ENCODE measurements around the gene DDX49.

The DDX49 gene

DNA sequence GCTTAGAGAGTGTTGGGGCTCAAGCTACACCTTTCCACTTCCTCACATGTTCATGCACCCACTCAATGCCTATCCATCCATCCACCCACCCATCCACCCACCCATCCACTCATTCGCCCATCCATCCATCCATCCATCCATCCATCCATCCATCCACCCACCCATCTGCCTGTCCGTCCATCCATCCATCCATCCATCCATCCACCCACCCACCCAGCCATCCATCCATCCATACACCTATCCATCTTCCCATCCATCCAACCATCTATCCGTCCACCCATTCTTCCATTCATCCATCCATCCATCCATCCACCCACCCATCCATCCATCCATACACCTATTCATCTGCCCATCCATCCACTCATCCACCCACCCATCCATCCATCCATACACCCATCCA, 34.6 kb downstream of the DDX49 start:
- no peak overlapping the region for H3K4me3 ChIP-seq (ENCODE audit: low read depth, low read length)
- TF ChIP-seq, protein P1, sequence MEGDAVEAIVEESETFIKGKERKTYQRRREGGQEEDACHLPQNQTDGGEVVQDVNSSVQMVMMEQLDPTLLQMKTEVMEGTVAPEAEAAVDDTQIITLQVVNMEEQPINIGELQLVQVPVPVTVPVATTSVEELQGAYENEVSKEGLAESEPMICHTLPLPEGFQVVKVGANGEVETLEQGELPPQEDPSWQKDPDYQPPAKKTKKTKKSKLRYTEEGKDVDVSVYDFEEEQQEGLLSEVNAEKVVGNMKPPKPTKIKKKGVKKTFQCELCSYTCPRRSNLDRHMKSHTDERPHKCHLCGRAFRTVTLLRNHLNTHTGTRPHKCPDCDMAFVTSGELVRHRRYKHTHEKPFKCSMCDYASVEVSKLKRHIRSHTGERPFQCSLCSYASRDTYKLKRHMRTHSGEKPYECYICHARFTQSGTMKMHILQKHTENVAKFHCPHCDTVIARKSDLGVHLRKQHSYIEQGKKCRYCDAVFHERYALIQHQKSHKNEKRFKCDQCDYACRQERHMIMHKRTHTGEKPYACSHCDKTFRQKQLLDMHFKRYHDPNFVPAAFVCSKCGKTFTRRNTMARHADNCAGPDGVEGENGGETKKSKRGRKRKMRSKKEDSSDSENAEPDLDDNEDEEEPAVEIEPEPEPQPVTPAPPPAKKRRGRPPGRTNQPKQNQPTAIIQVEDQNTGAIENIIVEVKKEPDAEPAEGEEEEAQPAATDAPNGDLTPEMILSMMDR (conservative IDR thresholded peaks at IDR 0.05; ENCODE audit: low read depth, low read length), result no peak
- no peak for DNase-seq (ENCODE audit: low read depth)

DNA sequence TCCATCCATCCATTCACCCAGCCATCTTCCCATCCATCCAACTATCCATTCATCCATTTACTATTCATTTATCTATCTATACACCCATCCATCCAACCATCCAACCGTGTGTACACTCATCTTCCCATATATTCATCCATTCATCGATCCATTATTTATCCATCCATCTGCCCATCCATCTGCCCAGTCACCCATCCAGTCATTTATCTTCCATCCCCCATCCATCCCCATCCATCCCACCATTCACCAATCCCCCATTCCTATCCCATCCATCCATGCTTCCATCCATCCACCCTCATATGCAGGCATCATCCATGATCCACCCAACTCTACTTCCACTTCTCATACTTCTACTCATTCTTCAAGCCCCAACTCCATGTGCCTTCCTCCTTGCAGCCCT, 35.5 kb downstream of the DDX49 start:
- H3K4me3 ChIP-seq (ENCODE audit: low read depth, low read length), result no peak overlapping the region
- no peak for DNase-seq (ENCODE audit: low read depth)
- TF ChIP-seq, protein P1 (conservative IDR thresholded peaks at IDR 0.05; ENCODE audit: low read depth, low read length), result no peak

DNA sequence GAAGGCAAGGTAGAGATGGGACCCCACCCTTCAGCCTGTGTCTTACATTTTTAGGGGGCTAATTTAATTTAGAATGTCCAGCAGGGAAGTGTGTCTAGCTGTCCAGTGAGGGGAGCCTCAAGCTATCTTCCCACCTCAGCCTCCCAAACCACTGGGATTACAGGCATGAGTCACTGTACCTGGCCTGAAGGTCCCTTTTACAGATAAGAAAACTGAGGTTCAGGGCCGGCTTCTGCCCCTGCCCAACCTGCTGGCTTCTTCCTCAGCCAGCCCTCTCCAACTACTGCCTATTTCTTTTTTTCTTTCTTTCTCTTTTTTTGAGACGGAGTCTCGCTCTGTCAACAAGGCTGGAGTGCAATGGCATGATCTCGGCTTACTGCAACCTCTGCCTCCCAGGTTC, 40.9 kb downstream of the DDX49 start:
- DNase-seq (ENCODE audit: low read depth), result no peak
- TF ChIP-seq, protein P1 (conservative IDR thresholded peaks at IDR 0.05; ENCODE audit: low read depth, low read length), result no peak
- no peak overlapping the region for H3K4me3 ChIP-seq (ENCODE audit: low read depth, low read length)

DNA sequence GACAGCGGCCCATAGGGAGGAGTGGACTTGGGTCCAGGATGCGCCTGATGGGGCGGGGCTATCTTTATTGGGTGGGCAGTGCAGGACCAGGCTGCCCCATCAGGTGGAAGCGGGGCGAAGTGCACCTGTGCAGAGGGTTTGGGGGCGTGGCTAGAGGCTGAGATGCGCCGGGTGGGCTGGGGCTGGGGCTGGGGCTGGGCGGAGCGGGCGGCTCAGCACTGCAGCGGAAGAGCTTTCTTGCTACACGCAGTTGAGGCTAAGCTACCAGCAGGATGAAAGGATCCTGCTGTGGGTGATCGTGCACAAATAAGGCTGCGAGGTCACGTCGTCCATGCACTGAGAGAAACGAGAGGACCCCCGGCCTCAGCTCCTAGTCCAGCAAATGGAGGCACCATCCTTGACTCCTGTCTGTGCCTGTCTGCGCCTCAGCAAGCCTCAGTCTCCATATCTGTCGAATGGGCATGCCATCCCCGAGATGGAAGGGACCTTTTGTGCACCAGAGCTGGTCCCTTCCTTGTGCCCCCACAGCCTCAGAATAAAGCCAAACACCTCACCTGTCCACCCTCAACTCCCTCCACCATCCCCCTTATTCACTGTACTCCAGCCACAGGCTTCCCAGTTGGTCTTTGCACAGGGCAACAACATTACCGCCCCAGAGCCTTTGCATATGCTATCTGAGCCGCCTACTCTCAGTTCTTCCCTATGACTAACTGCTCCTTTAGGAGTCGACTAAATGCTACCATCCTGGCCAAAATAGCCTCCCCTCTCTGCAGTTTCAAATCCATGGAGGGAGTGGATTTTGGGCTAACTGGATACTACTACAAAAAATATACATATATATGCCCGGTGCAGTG, 42.5 kb downstream of the DDX49 start:
- TF ChIP-seq, protein P1 (conservative IDR thresholded peaks at IDR 0.05; ENCODE audit: low read depth, low read length), result no peak
- H3K4me3 ChIP-seq (ENCODE audit: low read depth, low read length), result no peak overlapping the region
- DNase-seq (ENCODE audit: low read depth), result no peak

DNA sequence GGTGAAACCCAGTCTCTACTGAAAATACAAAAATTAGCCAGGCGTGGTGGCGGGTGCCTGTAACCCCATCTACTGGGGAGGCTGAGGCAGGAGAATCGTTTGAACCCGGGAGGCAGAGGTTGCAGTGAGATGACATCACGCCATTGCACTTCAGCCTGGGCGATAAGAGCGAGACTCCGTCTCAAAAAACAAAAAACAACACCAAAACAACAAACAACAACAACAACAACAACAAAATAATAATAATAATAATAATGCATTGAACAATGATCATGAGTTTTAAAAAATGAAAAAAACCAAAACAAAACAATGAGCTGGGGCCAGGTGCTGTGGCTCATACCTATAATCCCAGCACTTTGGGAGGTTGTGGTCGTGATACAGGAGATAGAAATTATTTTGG, 44.6 kb downstream of the DDX49 start:
- no peak overlapping the region for H3K4me3 ChIP-seq (ENCODE audit: low read depth, low read length)
- TF ChIP-seq, protein P1 (conservative IDR thresholded peaks at IDR 0.05; ENCODE audit: low read depth, low read length), result no peak
- DNase-seq (ENCODE audit: low read depth), result no peak

DNA sequence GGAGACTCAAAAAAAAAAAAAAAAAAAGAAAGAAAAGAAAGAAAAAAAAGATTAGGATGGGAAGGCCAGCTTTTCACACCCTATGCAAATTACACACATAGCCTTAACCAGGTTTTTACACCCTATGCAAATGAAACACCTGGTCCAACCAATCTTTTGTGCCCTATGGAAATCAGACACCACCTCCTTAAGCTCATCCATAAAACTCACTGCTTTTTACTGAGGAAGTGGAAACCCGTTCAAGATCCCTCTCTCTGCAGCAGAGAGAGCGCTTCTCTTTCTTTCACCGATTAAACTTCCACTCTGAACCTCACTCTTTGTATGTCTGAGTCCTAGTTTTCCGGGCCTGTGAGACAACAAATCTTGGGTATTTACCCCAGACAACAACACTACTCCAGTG, 46.8 kb downstream of the DDX49 start:
- TF ChIP-seq, protein P1 (conservative IDR thresholded peaks at IDR 0.05; ENCODE audit: low read depth, low read length), result no peak
- no peak overlapping the region for H3K4me3 ChIP-seq (ENCODE audit: low read depth, low read length)
- DNase-seq (ENCODE audit: low read depth), result no peak
